Liver (tissue), 10 donors: Measurements from ENCODE around the gene KIF6. TPM values are rescaled to one million over a fixed set of nuclear protein-coding genes. Genes with fewer than 3 reads are reported as not detected.

Experiments used
- DNase-seq: peaks from one replicate; pipeline ENCODE4 v3.0.0-alpha.2; 2017; ENCODE audit warnings: low spot score
- H3K27ac ChIP-seq, 2 donors: one replicate each; pipeline ENCODE4 v1.7.0; 2013; ENCODE audit warnings: inconsistent platforms in 2 of 2, low read length in 2 of 2, control low read depth in 1 of 2, low read depth in 1 of 2, mild to moderate bottlenecking in 1 of 2
- H3K27me3 ChIP-seq, 4 donors: one replicate each; pipeline versions ENCODE4 v1.6.1 to v1.7.0; 2013; ENCODE audit warnings: low read length in 3 of 4, inconsistent platforms in 1 of 4, mild to moderate bottlenecking in 1 of 4, moderate library complexity in 1 of 4; ENCODE audit not compliant: control insufficient read depth in 4 of 4, insufficient read depth in 4 of 4
- H3K36me3 ChIP-seq, 4 donors: one replicate each; pipeline versions ENCODE4 v1.6.1 to v1.7.0; 2013; ENCODE audit warnings: low read length in 3 of 4, mild to moderate bottlenecking in 3 of 4, low read depth in 1 of 4, moderate library complexity in 1 of 4; ENCODE audit not compliant: control insufficient read depth in 4 of 4, insufficient read depth in 3 of 4
- H3K4me1 ChIP-seq, 4 donors: one replicate each; pipeline versions ENCODE4 v1.6.1 to v1.7.0; 2013; ENCODE audit warnings: low read length in 3 of 4, mild to moderate bottlenecking in 3 of 4, moderate library complexity in 1 of 4; ENCODE audit not compliant: control insufficient read depth in 4 of 4, insufficient read depth in 4 of 4
- H3K4me3 ChIP-seq, 3 donors: one replicate each; pipeline versions ENCODE4 v1.6.1 to v1.7.0; 2013; ENCODE audit warnings: low read length in 3 of 3, control low read depth in 1 of 3, low read depth in 1 of 3, mild to moderate bottlenecking in 1 of 3
- H3K9ac ChIP-seq, 2 donors: one replicate each; pipeline ENCODE4 v1.7.0; 2013; ENCODE audit warnings: low read length in 2 of 2, mild to moderate bottlenecking in 2 of 2, moderate library complexity in 2 of 2, control low read depth in 1 of 2, low read depth in 1 of 2
- H3K9me3 ChIP-seq, 4 donors: one replicate each; pipeline versions ENCODE4 v1.6.1 to v1.7.0; 2013; ENCODE audit warnings: low read length in 3 of 4; ENCODE audit not compliant: control insufficient read depth in 4 of 4
- EGR1 ChIP-seq, 2 donors: IDR thresholded peaks; 2 replicates each; pipeline ENCODE4 v1.6.1; 2016 to 2018; ENCODE audit warnings: antibody characterized with exemption in 2 of 2, low read depth in 2 of 2
- FOXA1 ChIP-seq: IDR thresholded peaks from 2 replicates; pipeline ENCODE4 v1.6.1; 2016; ENCODE audit warnings: antibody characterized with exemption
- FOXA2 ChIP-seq: IDR thresholded peaks from 2 replicates; pipeline ENCODE4 v1.6.1; 2016; ENCODE audit warnings: antibody characterized with exemption
- GABPA ChIP-seq, 2 donors: IDR thresholded peaks in 1 of 2; conservative IDR thresholded peaks in 1 of 2; 2 replicates each; pipeline ENCODE4 v1.6.1; 2016; ENCODE audit warnings: antibody characterized with exemption in 2 of 2, mild to moderate bottlenecking in 1 of 2, moderate library complexity in 1 of 2
- HNF4G ChIP-seq: IDR thresholded peaks from 2 replicates; pipeline ENCODE4 v1.6.1; 2016; ENCODE audit warnings: antibody characterized with exemption
- JUND ChIP-seq, 2 donors: IDR thresholded peaks; 2 replicates each; pipeline ENCODE4 v1.6.1; 2016; ENCODE audit warnings: antibody characterized with exemption in 2 of 2
- NR2F2 ChIP-seq: IDR thresholded peaks from 2 replicates; pipeline ENCODE4 v1.6.1; 2016; ENCODE audit warnings: antibody characterized with exemption
- RXRA ChIP-seq, 2 donors: IDR thresholded peaks; 2 replicates each; pipeline ENCODE4 v1.6.1; 2017 to 2018; ENCODE audit warnings: antibody characterized with exemption in 2 of 2, mild to moderate bottlenecking in 1 of 2
- SP1 ChIP-seq: IDR thresholded peaks from 2 replicates; pipeline ENCODE4 v1.6.1; 2018; ENCODE audit warnings: antibody characterized with exemption, mild to moderate bottlenecking
- TAF1 ChIP-seq: conservative IDR thresholded peaks from 2 replicates; pipeline ENCODE4 v1.6.1; 2016; ENCODE audit warnings: antibody characterized with exemption, mild to moderate bottlenecking
- WGBS: extraction: QIAGEN DNeasy Blood & Tissue Kit; methylation state at CpG from one replicate; pipeline ENCODE4 v1.1.7; 2013; 5-methylcytosine and 5-hydroxymethylcytosine counted together
- polyA plus RNA-seq, 2 donors: library from polyadenylated mRNA; stranded (reverse) in 1 of 2; unstranded in 1 of 2; fragments of 200-250 nt in 1 of 2; fragments of >200 nt in 1 of 2; fragmentation: Nextera tagmentation in 1 of 2; extraction: Ambion mirVana in 1 of 2; gene quantifications; one replicate each; pipeline versions ENCODE4 v1.2.1 to v1.2.3, GENCODE V29; 2013 to 2015
- small RNA-seq: library from RNA; depleted of rRNA; stranded (forward); fragments of <200 nt; gene quantifications from one replicate; pipeline ENCODE3, GENCODE V24; 2014
- total RNA-seq, 2 donors: library from RNA; depleted of rRNA; stranded (reverse); fragments of >200 nt; gene quantifications; one replicate each; pipeline ENCODE4 v1.2.3, GENCODE V29; 2014
- TF ChIP-seq, protein P1 (sequence below): fragments of 150-350 bp; IDR thresholded peaks from 2 replicates; pipeline ENCODE4 v1.5.1; 2017; ENCODE audit warnings: improper control_type of control experiment, low read depth, low read length; ENCODE audit not compliant: missing input control
- TF ChIP-seq, protein P2 (sequence below): IDR thresholded peaks from 2 replicates; pipeline ENCODE4 v1.6.1; 2016; ENCODE audit warnings: antibody characterized with exemption
- TF ChIP-seq, protein P3 (sequence below): IDR thresholded peaks from 2 replicates; pipeline ENCODE4 v1.6.1; 2016; ENCODE audit warnings: antibody characterized with exemption, mild to moderate bottlenecking
- TF ChIP-seq, protein P4 (sequence below): IDR thresholded peaks from 2 replicates; pipeline ENCODE4 v1.6.1; 2016; ENCODE audit warnings: antibody characterized with exemption
- TF ChIP-seq, protein P5 (sequence below): IDR thresholded peaks from 2 replicates; pipeline ENCODE4 v1.6.1; 2016; ENCODE audit warnings: antibody characterized with exemption
- donor health status: healthy.
- donor health status: healthy.
- donor health status: healthy.
- donor health status: healthy.
- donor health status: healthy.

Gene KIF6
- total and polyA plus RNA-seq, 4 donors: 0.17 to 7.5 (median 0.29) TPM

DNA sequence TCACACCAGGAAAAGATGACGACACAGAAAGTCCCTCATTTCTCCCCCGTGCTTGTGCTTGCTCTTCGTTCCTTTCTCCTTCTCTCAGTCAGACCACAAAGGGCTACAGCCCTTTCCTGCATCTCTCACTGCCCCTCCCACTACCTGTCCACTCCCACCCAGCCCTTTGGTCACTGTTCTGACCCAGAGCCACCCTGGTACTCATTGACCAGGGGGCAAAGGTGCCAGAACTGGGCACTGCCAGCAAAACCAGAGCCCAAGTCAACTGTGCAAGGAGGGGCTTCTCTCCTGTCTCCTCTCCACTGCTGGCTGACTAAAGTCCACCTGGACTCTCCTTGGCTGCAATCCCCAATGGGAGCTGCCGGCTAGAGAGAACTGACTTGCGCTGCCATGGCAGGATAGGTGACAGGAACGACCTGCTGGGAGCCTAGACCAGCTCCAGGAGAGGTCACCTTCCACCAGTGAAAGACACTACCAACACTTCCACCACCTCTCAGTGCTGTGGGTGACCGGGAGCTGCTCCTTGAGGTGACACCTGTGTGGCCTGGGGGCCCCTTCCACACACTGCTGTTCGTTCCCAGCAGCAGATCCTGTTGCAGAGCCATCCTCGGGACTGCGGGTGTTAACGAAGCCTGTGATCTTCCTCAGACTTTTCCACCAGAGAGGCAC, 443.8 kb downstream of the KIF6 start (continued):
- TF ChIP-seq FOXA2 (peak; percentile 68), TAF1 (no peak), EGR1 (IDR thresholded peaks at IDR 0.05; ENCODE audit: low read depth in 2 of 2) (peak in 1 of 2 donors; percentile 71), FOXA1 (peak; percentile 83), GABPA (IDR thresholded peaks at IDR 0.05 in 1 of 2, conservative IDR thresholded peaks at IDR 0.05 in 1 of 2) (peak in 1 of 2 donors; percentile 68), NR2F2 (peak; percentile 94)

DNA sequence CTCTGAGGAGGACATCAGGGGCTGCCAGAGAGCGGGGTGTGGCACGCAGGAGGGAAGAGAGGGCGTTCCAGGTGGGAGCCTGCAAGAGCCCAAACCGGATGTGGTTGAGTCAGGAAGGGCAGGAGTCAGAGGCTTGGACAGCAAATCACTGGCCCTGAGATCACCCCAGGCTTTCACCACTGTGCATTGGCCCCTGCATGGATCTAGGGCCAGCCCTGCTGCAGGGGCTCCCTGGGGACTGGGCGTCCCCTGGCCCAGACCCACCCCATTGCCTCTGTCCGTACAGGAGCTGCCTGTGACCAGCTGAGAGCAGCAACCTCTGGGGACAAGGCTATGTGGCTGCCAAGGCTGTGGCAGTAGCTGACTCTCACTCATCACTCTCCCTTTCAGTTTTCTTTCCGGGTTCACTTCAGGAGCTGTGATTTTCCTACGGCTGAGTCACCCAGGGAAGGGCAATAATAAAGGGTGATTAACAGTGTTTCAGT, 444.9 kb downstream of the KIF6 start:
- 18% methylated on average over 8 of the region's 8 CpGs for WGBS
- peak overlapping the region; percentile 88 to 94 for H3K27ac ChIP-seq
- no peak for DNase-seq
- no peak overlapping the region for H3K4me3 ChIP-seq
- peaks cover 21 to 47% (median 30%) of the 10 kb centered on the region in 4 donors for H3K4me1 ChIP-seq
- H3K27me3 ChIP-seq: no peaks in the 10 kb centered on the region
- no peaks in the 10 kb centered on the region for H3K36me3 ChIP-seq
- TF ChIP-seq JUND (IDR thresholded peaks at IDR 0.05) (peak; percentile 63 to 68), EGR1 (IDR thresholded peaks at IDR 0.05; ENCODE audit: low read depth in 2 of 2) (no peak), HNF4G (no peak), FOXA1 (no peak), GABPA (IDR thresholded peaks at IDR 0.05 in 1 of 2, conservative IDR thresholded peaks at IDR 0.05 in 1 of 2) (peak; percentile 19 to 36), FOXA2 (no peak), SP1 (peak; percentile 68), NR2F2 (no peak), RXRA (IDR thresholded peaks at IDR 0.05) (peak; percentile 54 to 77)
- TF ChIP-seq, protein P1, sequence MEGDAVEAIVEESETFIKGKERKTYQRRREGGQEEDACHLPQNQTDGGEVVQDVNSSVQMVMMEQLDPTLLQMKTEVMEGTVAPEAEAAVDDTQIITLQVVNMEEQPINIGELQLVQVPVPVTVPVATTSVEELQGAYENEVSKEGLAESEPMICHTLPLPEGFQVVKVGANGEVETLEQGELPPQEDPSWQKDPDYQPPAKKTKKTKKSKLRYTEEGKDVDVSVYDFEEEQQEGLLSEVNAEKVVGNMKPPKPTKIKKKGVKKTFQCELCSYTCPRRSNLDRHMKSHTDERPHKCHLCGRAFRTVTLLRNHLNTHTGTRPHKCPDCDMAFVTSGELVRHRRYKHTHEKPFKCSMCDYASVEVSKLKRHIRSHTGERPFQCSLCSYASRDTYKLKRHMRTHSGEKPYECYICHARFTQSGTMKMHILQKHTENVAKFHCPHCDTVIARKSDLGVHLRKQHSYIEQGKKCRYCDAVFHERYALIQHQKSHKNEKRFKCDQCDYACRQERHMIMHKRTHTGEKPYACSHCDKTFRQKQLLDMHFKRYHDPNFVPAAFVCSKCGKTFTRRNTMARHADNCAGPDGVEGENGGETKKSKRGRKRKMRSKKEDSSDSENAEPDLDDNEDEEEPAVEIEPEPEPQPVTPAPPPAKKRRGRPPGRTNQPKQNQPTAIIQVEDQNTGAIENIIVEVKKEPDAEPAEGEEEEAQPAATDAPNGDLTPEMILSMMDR: no peak
- TF ChIP-seq, protein P2, sequence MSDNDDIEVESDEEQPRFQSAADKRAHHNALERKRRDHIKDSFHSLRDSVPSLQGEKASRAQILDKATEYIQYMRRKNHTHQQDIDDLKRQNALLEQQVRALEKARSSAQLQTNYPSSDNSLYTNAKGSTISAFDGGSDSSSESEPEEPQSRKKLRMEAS: no peak
- TF ChIP-seq, protein P3, sequence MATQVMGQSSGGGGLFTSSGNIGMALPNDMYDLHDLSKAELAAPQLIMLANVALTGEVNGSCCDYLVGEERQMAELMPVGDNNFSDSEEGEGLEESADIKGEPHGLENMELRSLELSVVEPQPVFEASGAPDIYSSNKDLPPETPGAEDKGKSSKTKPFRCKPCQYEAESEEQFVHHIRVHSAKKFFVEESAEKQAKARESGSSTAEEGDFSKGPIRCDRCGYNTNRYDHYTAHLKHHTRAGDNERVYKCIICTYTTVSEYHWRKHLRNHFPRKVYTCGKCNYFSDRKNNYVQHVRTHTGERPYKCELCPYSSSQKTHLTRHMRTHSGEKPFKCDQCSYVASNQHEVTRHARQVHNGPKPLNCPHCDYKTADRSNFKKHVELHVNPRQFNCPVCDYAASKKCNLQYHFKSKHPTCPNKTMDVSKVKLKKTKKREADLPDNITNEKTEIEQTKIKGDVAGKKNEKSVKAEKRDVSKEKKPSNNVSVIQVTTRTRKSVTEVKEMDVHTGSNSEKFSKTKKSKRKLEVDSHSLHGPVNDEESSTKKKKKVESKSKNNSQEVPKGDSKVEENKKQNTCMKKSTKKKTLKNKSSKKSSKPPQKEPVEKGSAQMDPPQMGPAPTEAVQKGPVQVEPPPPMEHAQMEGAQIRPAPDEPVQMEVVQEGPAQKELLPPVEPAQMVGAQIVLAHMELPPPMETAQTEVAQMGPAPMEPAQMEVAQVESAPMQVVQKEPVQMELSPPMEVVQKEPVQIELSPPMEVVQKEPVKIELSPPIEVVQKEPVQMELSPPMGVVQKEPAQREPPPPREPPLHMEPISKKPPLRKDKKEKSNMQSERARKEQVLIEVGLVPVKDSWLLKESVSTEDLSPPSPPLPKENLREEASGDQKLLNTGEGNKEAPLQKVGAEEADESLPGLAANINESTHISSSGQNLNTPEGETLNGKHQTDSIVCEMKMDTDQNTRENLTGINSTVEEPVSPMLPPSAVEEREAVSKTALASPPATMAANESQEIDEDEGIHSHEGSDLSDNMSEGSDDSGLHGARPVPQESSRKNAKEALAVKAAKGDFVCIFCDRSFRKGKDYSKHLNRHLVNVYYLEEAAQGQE: no peak
- TF ChIP-seq, protein P4, sequence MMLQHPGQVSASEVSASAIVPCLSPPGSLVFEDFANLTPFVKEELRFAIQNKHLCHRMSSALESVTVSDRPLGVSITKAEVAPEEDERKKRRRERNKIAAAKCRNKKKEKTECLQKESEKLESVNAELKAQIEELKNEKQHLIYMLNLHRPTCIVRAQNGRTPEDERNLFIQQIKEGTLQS: peak; percentile 52
- TF ChIP-seq, protein P5, sequence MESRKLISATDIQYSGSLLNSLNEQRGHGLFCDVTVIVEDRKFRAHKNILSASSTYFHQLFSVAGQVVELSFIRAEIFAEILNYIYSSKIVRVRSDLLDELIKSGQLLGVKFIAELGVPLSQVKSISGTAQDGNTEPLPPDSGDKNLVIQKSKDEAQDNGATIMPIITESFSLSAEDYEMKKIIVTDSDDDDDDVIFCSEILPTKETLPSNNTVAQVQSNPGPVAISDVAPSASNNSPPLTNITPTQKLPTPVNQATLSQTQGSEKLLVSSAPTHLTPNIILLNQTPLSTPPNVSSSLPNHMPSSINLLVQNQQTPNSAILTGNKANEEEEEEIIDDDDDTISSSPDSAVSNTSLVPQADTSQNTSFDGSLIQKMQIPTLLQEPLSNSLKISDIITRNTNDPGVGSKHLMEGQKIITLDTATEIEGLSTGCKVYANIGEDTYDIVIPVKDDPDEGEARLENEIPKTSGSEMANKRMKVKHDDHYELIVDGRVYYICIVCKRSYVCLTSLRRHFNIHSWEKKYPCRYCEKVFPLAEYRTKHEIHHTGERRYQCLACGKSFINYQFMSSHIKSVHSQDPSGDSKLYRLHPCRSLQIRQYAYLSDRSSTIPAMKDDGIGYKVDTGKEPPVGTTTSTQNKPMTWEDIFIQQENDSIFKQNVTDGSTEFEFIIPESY: no peak
- H3K9ac ChIP-seq: peak overlapping the region; percentile 13 to 40
- no peaks in the 10 kb centered on the region for H3K9me3 ChIP-seq

Small RNA genes within 50 kb of the gene (small RNA-seq; reads per million reads assigned to genes)
- gene RNU1-54P: not detected

Other genes starting within 250 kb of the KIF6 start
- 10 to 100 TPM in 1 of 2 donors, 1 to 10 TPM in 1; 4.9 to 17.0 TPM for gene DAAM2, start 67.0 kb upstream of the KIF6 start, total RNA-seq
- 1 to 10 TPM; 1.9 to 3.9 TPM for gene DAAM2, start 67.0 kb upstream of the KIF6 start, polyA plus RNA-seq
- 10 to 100 TPM in 1 of 2 donors, 1 to 10 TPM in 1; 6.7 to 36.2 TPM for gene MOCS1, start 209.1 kb upstream of the KIF6 start, total RNA-seq
- 10 to 100 TPM; 29.2 to 29.3 TPM for gene MOCS1, start 209.1 kb upstream of the KIF6 start, polyA plus RNA-seq